A549 (cell line): Measurements from ENCODE around the gene TALDO1.

ENCODE experiments used
- CBX8 ChIP-seq: fragments of 200-600 bp; sonication (generic); IDR thresholded peaks from 2 replicates; pipeline ENCODE4 v1.6.1; 2016
- CEBPB ChIP-seq, 2 experiments: fragments of >200 bp in 1 of 2; sonication (Bioruptor Twin) in 1 of 2; formaldehyde crosslinking in 1 of 2; IDR thresholded peaks; 2 replicates each; pipeline ENCODE4 v1.6.1; 2012 to 2016
- CTCF ChIP-seq: fragments of >200 bp; sonication (Bioruptor Twin); formaldehyde crosslinking; IDR thresholded peaks from 3 replicates; pipeline ENCODE4 v1.5.1; 2016
- HEYL ChIP-seq: fragments of 250-450 bp; sonication (Bioruptor Pico); IDR thresholded peaks from 2 replicates; pipeline ENCODE4 v1.8.0; 2021; ENCODE audit warnings: mild to moderate bottlenecking, moderate library complexity
- HMGXB4 ChIP-seq: fragments of 250-450 bp; sonication (Bioruptor Pico); IDR thresholded peaks from 2 replicates; pipeline ENCODE4 v1.5.0; 2021; ENCODE audit warnings: mild to moderate bottlenecking, moderate library complexity, borderline replicate concordance
- HOXA7 ChIP-seq: fragments of 250-450 bp; sonication (Bioruptor Pico); IDR thresholded peaks from 2 replicates; pipeline ENCODE4 v1.5.0; 2020; ENCODE audit warnings: mild to moderate bottlenecking, moderate library complexity
- MYC ChIP-seq: IDR thresholded peaks from 2 replicates; pipeline ENCODE4 v1.6.1; 2012; ENCODE audit warnings: mild to moderate bottlenecking, inconsistent platforms, low read length, improper control_type of control experiment, borderline replicate concordance
- PBX3 ChIP-seq: IDR thresholded peaks from 2 replicates; pipeline ENCODE4 v1.6.1; 2012
- POLR2A ChIP-seq: IDR thresholded peaks from 2 replicates; pipeline ENCODE4 v1.6.1; 2012; ENCODE audit warnings: mild to moderate bottlenecking, low read length
- TF ChIP-seq, protein P1 (sequence below): fragments of 200-600 bp; sonication (generic); IDR thresholded peaks from 2 replicates; pipeline ENCODE4 v1.6.1; 2016; ENCODE audit warnings: antibody characterized with exemption, mild to moderate bottlenecking, moderate library complexity
- TF ChIP-seq, protein P2 (sequence below): IDR thresholded peaks from 2 replicates; pipeline ENCODE4 v1.6.1; 2012

- TF ChIP-seq POLR2A = no peak
- TF ChIP-seq, protein P1, sequence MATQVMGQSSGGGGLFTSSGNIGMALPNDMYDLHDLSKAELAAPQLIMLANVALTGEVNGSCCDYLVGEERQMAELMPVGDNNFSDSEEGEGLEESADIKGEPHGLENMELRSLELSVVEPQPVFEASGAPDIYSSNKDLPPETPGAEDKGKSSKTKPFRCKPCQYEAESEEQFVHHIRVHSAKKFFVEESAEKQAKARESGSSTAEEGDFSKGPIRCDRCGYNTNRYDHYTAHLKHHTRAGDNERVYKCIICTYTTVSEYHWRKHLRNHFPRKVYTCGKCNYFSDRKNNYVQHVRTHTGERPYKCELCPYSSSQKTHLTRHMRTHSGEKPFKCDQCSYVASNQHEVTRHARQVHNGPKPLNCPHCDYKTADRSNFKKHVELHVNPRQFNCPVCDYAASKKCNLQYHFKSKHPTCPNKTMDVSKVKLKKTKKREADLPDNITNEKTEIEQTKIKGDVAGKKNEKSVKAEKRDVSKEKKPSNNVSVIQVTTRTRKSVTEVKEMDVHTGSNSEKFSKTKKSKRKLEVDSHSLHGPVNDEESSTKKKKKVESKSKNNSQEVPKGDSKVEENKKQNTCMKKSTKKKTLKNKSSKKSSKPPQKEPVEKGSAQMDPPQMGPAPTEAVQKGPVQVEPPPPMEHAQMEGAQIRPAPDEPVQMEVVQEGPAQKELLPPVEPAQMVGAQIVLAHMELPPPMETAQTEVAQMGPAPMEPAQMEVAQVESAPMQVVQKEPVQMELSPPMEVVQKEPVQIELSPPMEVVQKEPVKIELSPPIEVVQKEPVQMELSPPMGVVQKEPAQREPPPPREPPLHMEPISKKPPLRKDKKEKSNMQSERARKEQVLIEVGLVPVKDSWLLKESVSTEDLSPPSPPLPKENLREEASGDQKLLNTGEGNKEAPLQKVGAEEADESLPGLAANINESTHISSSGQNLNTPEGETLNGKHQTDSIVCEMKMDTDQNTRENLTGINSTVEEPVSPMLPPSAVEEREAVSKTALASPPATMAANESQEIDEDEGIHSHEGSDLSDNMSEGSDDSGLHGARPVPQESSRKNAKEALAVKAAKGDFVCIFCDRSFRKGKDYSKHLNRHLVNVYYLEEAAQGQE = no peak
- TF ChIP-seq CEBPB (IDR thresholded peaks at IDR 0.05) = no peak
- no peak for TF ChIP-seq CBX8
- TF ChIP-seq PBX3 = no peak
- no peak for TF ChIP-seq HMGXB4 (CRISPR knock-in tag)
- no peak for TF ChIP-seq CTCF
- no peak for TF ChIP-seq HOXA7 (CRISPR knock-in tag)
- TF ChIP-seq, protein P2, sequence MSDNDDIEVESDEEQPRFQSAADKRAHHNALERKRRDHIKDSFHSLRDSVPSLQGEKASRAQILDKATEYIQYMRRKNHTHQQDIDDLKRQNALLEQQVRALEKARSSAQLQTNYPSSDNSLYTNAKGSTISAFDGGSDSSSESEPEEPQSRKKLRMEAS = no peak
- no peak for TF ChIP-seq HEYL (CRISPR knock-in tag)
- TF ChIP-seq MYC = no peak
These were observed 27.8 kb upstream of the TALDO1 start for GRCh38 chr11:719214-720016.
